ENCODE data around the gene NELFCD.

Gene NELFCD

GRCh38 chr20:59027741-59028320, 46.8 kb downstream of the NELFCD start:
- DNase-seq (ENCODE audit: low read depth) = no peak
- TF ChIP-seq CTCF (conservative IDR thresholded peaks at IDR 0.05; ENCODE audit: low read depth, low read length) = no peak
- no peak overlapping the region for H3K4me3 ChIP-seq (ENCODE audit: low read length)

- H3K4me3 ChIP-seq (ENCODE audit: low read length) = peak overlapping the region; percentile 32
Observed at GRCh38 chr20:59028812-59029211, 47.8 kb downstream of the NELFCD start.

GRCh38 chr20:59030911-59031563, 50.0 kb downstream of the NELFCD start:
- TF ChIP-seq CTCF (conservative IDR thresholded peaks at IDR 0.05; ENCODE audit: low read depth, low read length) = no peak
- DNase-seq (ENCODE audit: low read depth) = no peak
- peak overlapping the region; percentile 75 for H3K4me3 ChIP-seq (ENCODE audit: low read length)

More at GRCh38 chr20:59028812-59029211, 47.8 kb downstream of the NELFCD start:
- TF ChIP-seq CTCF (conservative IDR thresholded peaks at IDR 0.05; ENCODE audit: low read depth, low read length) = no peak
- no peak for DNase-seq (ENCODE audit: low read depth)

- H3K4me3 ChIP-seq (ENCODE audit: low read length) = peak overlapping the region; percentile 75
- DNase-seq (ENCODE audit: low read depth) = no peak
- TF ChIP-seq CTCF (conservative IDR thresholded peaks at IDR 0.05; ENCODE audit: low read depth, low read length) = no peak
Observed at GRCh38 chr20:59031564-59032022, 50.5 kb downstream of the NELFCD start.

- no peak for TF ChIP-seq CTCF (conservative IDR thresholded peaks at IDR 0.05; ENCODE audit: low read depth, low read length)
- peak; percentile 74 for DNase-seq (ENCODE audit: low read depth)
- H3K4me3 ChIP-seq (ENCODE audit: low read length) = peak within 1 kb of the TSS; percentile 75
Observed at GRCh38 chr20:59032023-59032712, 51.1 kb downstream of the NELFCD start, which contains the start of gene ATP5F1E. TSS of gene ATP5F1E (minus strand) at chr20:59032335. CDS start at chr20:59032251, 84 bp downstream.

GRCh38 chr20:59032713-59033059, 51.6 kb downstream of the NELFCD start:
- H3K4me3 ChIP-seq (ENCODE audit: low read length) = peak overlapping the region; percentile 60
- no peak for TF ChIP-seq CTCF (conservative IDR thresholded peaks at IDR 0.05; ENCODE audit: low read depth, low read length)
- no peak for DNase-seq (ENCODE audit: low read depth)

Data from retinal pigment epithelial cell (primary cell).